Breast epithelium (tissue), 3 donors: ENCODE results near the gene CASKIN2.

Source experiments
- POLR2A ChIP-seq: fragments of 450-650 bp; IDR thresholded peaks from one replicate; pipeline ENCODE4 v1.6.1; 2016; ENCODE audit warnings: antibody characterized with exemption, mild to moderate bottlenecking, moderate library complexity
- POLR2AphosphoS5 ChIP-seq, 3 donors: sonication (generic); formaldehyde crosslinking; IDR thresholded peaks; one replicate each; pipeline ENCODE4 v1.6.1; 2017; ENCODE audit warnings: antibody characterized with exemption in 3 of 3
- TF ChIP-seq, protein P1 (sequence below), 3 donors: fragments of 450-650 bp; IDR thresholded peaks; one replicate each; pipeline ENCODE4 v1.5.1; 2016 to 2017; ENCODE audit warnings: antibody characterized with exemption in 3 of 3, mild to moderate bottlenecking in 3 of 3, moderate library complexity in 3 of 3

DNA sequence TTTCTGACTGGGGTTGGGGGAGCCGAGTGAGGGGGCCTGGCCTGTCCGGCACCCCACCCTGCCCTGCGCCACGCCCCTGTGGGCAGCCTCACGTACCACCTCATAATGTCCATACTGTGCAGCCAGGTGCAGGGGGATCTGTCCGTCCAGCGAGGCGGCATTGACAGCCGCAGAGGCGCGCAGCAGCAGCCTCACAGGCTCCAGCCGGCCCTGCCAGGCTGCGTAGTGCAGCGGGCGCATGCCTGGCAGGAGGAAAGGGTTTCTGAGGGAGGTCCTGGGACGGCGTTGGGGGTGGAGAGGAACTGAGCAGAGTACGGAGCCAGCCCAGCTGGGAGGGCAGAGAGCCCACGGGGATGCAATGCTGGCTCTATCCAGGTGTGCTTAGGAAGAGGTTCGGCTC lies 8.4 kb downstream of the CASKIN2 start:
- TF ChIP-seq POLR2A (no peak), POLR2AphosphoS5 (IDR thresholded peaks at IDR 0.05) (no peak)
- TF ChIP-seq, protein P1, sequence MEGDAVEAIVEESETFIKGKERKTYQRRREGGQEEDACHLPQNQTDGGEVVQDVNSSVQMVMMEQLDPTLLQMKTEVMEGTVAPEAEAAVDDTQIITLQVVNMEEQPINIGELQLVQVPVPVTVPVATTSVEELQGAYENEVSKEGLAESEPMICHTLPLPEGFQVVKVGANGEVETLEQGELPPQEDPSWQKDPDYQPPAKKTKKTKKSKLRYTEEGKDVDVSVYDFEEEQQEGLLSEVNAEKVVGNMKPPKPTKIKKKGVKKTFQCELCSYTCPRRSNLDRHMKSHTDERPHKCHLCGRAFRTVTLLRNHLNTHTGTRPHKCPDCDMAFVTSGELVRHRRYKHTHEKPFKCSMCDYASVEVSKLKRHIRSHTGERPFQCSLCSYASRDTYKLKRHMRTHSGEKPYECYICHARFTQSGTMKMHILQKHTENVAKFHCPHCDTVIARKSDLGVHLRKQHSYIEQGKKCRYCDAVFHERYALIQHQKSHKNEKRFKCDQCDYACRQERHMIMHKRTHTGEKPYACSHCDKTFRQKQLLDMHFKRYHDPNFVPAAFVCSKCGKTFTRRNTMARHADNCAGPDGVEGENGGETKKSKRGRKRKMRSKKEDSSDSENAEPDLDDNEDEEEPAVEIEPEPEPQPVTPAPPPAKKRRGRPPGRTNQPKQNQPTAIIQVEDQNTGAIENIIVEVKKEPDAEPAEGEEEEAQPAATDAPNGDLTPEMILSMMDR (IDR thresholded peaks at IDR 0.05): no peak
